ENCODE measurements around the gene SPTLC2. TPM values are rescaled to one million over a fixed set of nuclear protein-coding genes. Genes with fewer than 3 reads are reported as not detected.
"Not testable (repeated sequence)": the region's sequence is repeated elsewhere in the genome, so short reads cannot be mapped to it uniquely, and the experiment has no call there.

The SPTLC2 gene
- total RNA-seq, 3 donors from 2014 or later, result 18.1 to 23.7 (median 23.2) TPM

GRCh38 chr14:77589099-77589498 is 27.3 kb downstream of the SPTLC2 start:
- peaks cover 12% of the 10 kb centered on the region for H3K36me3 Mint-ChIP-seq (ENCODE audit: insufficient read depth)
- no peak for DNase-seq
- H3K27me3 Mint-ChIP-seq (ENCODE audit: low read depth), result no peaks in the 10 kb centered on the region
- peaks cover 50% of the 10 kb centered on the region for H3K4me1 Mint-ChIP-seq (ENCODE audit: low read depth)
- H3K4me3 Mint-ChIP-seq, result no peak overlapping the region
- H3K9me3 Mint-ChIP-seq, result no peaks in the 10 kb centered on the region
- no peak for ATAC-seq

- not testable (repeated sequence) for ATAC-seq; H3K9me3 Mint-ChIP-seq; DNase-seq; H3K4me3 Mint-ChIP-seq; H3K27me3 Mint-ChIP-seq (ENCODE audit: low read depth)
- peaks cover 12% of the 10 kb centered on the region for H3K36me3 Mint-ChIP-seq (ENCODE audit: insufficient read depth)
- peaks cover 45% of the 10 kb centered on the region for H3K4me1 Mint-ChIP-seq (ENCODE audit: low read depth)
These were observed 27.9 kb downstream of the SPTLC2 start for GRCh38 chr14:77588411-77589025.

GRCh38 chr14:77585385-77585784 is 31.1 kb downstream of the SPTLC2 start:
- H3K4me3 Mint-ChIP-seq, result no peak overlapping the region
- no peaks in the 10 kb centered on the region for H3K27me3 Mint-ChIP-seq (ENCODE audit: low read depth)
- H3K36me3 Mint-ChIP-seq (ENCODE audit: insufficient read depth), result peaks cover 7% of the 10 kb centered on the region
- DNase-seq, result no peak
- peaks cover 52% of the 10 kb centered on the region for H3K4me1 Mint-ChIP-seq (ENCODE audit: low read depth)
- H3K9me3 Mint-ChIP-seq, result no peaks in the 10 kb centered on the region
- no peak for ATAC-seq

GRCh38 chr14:77584809-77585208 is 31.6 kb downstream of the SPTLC2 start:
- Mint-ChIP-seq H3K9me3 (no peaks in the 10 kb centered on the region), H3K36me3 (ENCODE audit: insufficient read depth) (peaks cover 7% of the 10 kb centered on the region), H3K27me3 (ENCODE audit: low read depth) (no peaks in the 10 kb centered on the region), H3K4me1 (ENCODE audit: low read depth) (peaks cover 50% of the 10 kb centered on the region), H3K4me3 (no peak overlapping the region)
- DNase-seq (no peak), ATAC-seq (no peak)

- H3K36me3 Mint-ChIP-seq (ENCODE audit: insufficient read depth), result peaks cover 10% of the 10 kb centered on the region
- H3K4me3 Mint-ChIP-seq, result no peak overlapping the region
- no peaks in the 10 kb centered on the region for H3K27me3 Mint-ChIP-seq (ENCODE audit: low read depth)
- ATAC-seq, result no peak
- no peaks in the 10 kb centered on the region for H3K9me3 Mint-ChIP-seq
- DNase-seq, result no peak
- H3K4me1 Mint-ChIP-seq (ENCODE audit: low read depth), result peaks cover 45% of the 10 kb centered on the region
These were observed 32.8 kb downstream of the SPTLC2 start for GRCh38 chr14:77583657-77584056.

- Mint-ChIP-seq H3K9me3 (no peaks in the 10 kb centered on the region), H3K36me3 (ENCODE audit: insufficient read depth) (peaks cover 8% of the 10 kb centered on the region), H3K4me3 (no peak overlapping the region), H3K4me1 (ENCODE audit: low read depth) (peaks cover 42% of the 10 kb centered on the region), H3K27me3 (ENCODE audit: low read depth) (no peaks in the 10 kb centered on the region)
- ATAC-seq, result no peak
- DNase-seq, result no peak
These were observed 33.9 kb downstream of the SPTLC2 start for GRCh38 chr14:77582511-77582910.

- H3K4me3 Mint-ChIP-seq, result peak overlapping the region; percentile 60
- H3K4me1 Mint-ChIP-seq (ENCODE audit: low read depth), result peaks cover 32% of the 10 kb centered on the region
- no peak for DNase-seq
- H3K27me3 Mint-ChIP-seq (ENCODE audit: low read depth), result no peaks in the 10 kb centered on the region
- ATAC-seq, result peak; percentile 82 to 96
- H3K36me3 Mint-ChIP-seq (ENCODE audit: insufficient read depth), result peaks cover 10% of the 10 kb centered on the region
- H3K9me3 Mint-ChIP-seq, result no peaks in the 10 kb centered on the region
These were observed 35.4 kb downstream of the SPTLC2 start for GRCh38 chr14:77580964-77581505.

- ATAC-seq (peak in 1 of 2 donors; percentile 16), DNase-seq (no peak)
- peak overlapping the region; percentile 60 for H3K4me3 Mint-ChIP-seq
- no peaks in the 10 kb centered on the region for H3K9me3 Mint-ChIP-seq
- H3K4me1 Mint-ChIP-seq (ENCODE audit: low read depth), result peaks cover 32% of the 10 kb centered on the region
- peaks cover 13% of the 10 kb centered on the region for H3K36me3 Mint-ChIP-seq (ENCODE audit: insufficient read depth)
- no peaks in the 10 kb centered on the region for H3K27me3 Mint-ChIP-seq (ENCODE audit: low read depth)
These were observed 36.0 kb downstream of the SPTLC2 start for GRCh38 chr14:77580477-77580876.

GRCh38 chr14:77579780-77580179 is 36.7 kb downstream of the SPTLC2 start:
- ATAC-seq, result no peak
- no peaks in the 10 kb centered on the region for H3K27me3 Mint-ChIP-seq (ENCODE audit: low read depth)
- peaks cover 15% of the 10 kb centered on the region for H3K36me3 Mint-ChIP-seq (ENCODE audit: insufficient read depth)
- peaks cover 32% of the 10 kb centered on the region for H3K4me1 Mint-ChIP-seq (ENCODE audit: low read depth)
- H3K9me3 Mint-ChIP-seq, result no peaks in the 10 kb centered on the region
- no peak for DNase-seq
- no peak overlapping the region for H3K4me3 Mint-ChIP-seq

- DNase-seq, result no peak
- Mint-ChIP-seq H3K36me3 (ENCODE audit: insufficient read depth) (peaks cover 22% of the 10 kb centered on the region), H3K27me3 (ENCODE audit: low read depth) (no peaks in the 10 kb centered on the region), H3K4me1 (ENCODE audit: low read depth) (peaks cover 29% of the 10 kb centered on the region), H3K4me3 (no peak overlapping the region), H3K9me3 (no peaks in the 10 kb centered on the region)
- no peak for ATAC-seq
These were observed 37.4 kb downstream of the SPTLC2 start for GRCh38 chr14:77579065-77579464.

GRCh38 chr14:77574446-77575115 is 41.9 kb downstream of the SPTLC2 start:
- Mint-ChIP-seq H3K9me3 (no peaks in the 10 kb centered on the region), H3K27me3 (ENCODE audit: low read depth) (no peaks in the 10 kb centered on the region), H3K4me1 (ENCODE audit: low read depth) (no peaks in the 10 kb centered on the region), H3K4me3 (no peak overlapping the region), H3K36me3 (ENCODE audit: insufficient read depth) (peaks cover 35% of the 10 kb centered on the region)
- DNase-seq, result no peak
- no peak for ATAC-seq

- no peaks in the 10 kb centered on the region for H3K27me3 Mint-ChIP-seq (ENCODE audit: low read depth)
- ATAC-seq, result no peak
These were observed 42.5 kb downstream of the SPTLC2 start for GRCh38 chr14:77573964-77574363.

GRCh38 chr14:77570706-77571268 is 45.6 kb downstream of the SPTLC2 start:
- H3K36me3 Mint-ChIP-seq (ENCODE audit: insufficient read depth), result peaks cover 41% of the 10 kb centered on the region
- ATAC-seq (no peak), DNase-seq (no peak)
- no peak overlapping the region for H3K4me3 Mint-ChIP-seq
- no peaks in the 10 kb centered on the region for H3K27me3 Mint-ChIP-seq (ENCODE audit: low read depth)
- H3K4me1 Mint-ChIP-seq (ENCODE audit: low read depth), result no peaks in the 10 kb centered on the region
- no peaks in the 10 kb centered on the region for H3K9me3 Mint-ChIP-seq

More at GRCh38 chr14:77573964-77574363, 42.5 kb downstream of the SPTLC2 start:
- H3K36me3 Mint-ChIP-seq (ENCODE audit: insufficient read depth), result peaks cover 37% of the 10 kb centered on the region
- DNase-seq, result no peak
- H3K4me1 Mint-ChIP-seq (ENCODE audit: low read depth), result no peaks in the 10 kb centered on the region
- no peaks in the 10 kb centered on the region for H3K9me3 Mint-ChIP-seq
- H3K4me3 Mint-ChIP-seq, result no peak overlapping the region

GRCh38 chr14:77565994-77566305 is 50.5 kb downstream of the SPTLC2 start:
- H3K9me3 Mint-ChIP-seq, result no peaks in the 10 kb centered on the region
- H3K4me1 Mint-ChIP-seq (ENCODE audit: low read depth), result peaks cover 6% of the 10 kb centered on the region
- H3K27me3 Mint-ChIP-seq (ENCODE audit: low read depth), result no peaks in the 10 kb centered on the region
- H3K4me3 Mint-ChIP-seq, result no peak overlapping the region
- no peak for DNase-seq
- ATAC-seq, result no peak
- H3K36me3 Mint-ChIP-seq (ENCODE audit: insufficient read depth), result peaks cover 33% of the 10 kb centered on the region
